GM18511 (cell line): ENCODE data around the gene PTBP3.
"Not testable (repeated sequence)": the region's sequence is repeated elsewhere in the genome, so short reads cannot be mapped to it uniquely, and the experiment has no call there.

Experiments
- ATAC-seq: cut with Tn5 transposase; IDR thresholded peaks from one replicate; pipeline ENCODE4 v1.9.1; 2021; ENCODE audit warnings: mild to moderate bottlenecking, moderate library complexity; ENCODE audit not compliant: unreplicated experiment

The PTBP3 gene

DNA sequence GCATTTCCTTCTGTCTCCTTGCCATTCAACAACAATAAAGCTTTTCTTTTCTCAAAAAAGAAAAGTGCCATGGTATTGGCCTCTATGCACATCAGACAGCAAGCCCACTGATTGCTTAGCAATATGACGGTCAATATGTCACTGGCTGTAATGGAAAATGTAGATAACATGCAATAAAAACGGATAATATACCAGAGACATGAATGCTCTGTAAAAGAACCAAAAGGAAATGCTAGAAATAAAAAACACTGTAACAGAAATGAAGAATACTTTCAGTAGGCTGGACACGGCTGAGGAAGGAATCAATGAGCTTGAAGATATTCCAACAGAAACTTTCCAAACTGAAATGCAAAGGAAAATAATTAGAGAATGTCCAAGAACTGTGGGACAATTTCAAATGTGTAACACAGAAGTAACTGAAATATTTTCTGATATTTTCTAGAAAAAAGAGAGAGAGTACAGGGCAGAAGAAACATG, 10.0 kb downstream of the PTBP3 start:
- ATAC-seq: no peak

DNA sequence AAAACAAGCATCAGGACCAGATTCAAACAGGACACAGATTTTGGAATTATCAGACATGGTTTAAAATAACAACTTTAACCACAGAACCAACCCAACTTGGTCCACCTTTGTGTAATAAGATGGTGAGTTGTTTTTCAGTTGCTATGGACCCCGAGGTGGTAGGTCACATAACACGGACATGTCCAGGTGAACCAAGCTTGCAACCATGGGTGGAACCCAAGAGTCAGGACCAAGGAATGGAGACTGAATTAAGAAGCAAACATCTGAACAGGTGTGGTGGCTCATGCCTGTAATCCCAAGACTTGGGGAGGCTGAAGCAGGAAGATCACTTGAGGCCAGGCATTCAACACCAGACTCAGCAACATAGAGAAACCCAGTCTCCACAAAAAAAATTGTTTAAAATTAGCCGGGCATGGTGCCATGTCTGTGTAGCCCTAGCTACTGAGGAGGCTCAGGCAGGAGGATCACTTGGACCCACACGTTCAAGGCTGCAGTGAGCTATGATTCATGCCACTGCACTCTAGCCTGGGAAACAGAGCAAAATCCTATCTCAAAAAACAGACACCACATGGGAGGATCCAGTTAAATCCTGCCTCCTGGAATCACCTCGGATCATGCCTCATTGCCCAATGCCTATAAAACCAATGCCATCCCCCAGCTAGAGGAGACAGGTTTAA, 10.6 kb downstream of the PTBP3 start:
- ATAC-seq: no peak

DNA sequence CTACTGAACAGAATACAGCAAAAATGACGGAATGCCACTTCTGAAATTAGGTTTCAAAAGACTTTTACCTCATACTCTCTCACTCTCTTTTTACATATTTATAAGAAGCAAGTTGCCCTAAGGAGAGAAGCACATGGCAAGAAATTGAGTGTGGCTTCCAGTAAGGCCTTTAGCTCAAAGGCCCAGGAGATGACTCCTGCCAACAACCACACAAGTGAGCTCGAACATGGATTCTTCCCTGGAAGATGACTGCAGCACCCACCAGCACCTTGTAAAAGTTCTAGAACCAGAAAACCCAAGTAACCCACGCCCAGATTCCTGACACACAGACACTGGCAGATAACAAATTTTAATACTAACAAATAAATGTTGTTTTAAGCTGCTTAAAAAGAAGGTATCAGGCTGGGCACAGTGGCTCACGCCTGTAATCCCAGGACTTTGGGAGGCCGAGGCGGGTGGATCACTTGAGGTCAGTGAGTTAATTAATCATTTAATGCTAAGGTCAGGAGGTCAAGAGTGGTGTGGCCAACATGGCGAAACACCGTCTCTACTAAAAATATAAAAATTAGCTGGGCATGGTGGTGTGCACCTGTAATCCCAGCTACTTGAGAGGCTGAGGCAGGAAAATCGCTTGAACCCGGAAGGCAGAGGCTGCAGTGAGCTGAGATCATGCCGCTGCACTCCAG, 17.0 kb downstream of the PTBP3 start:
- no peak for ATAC-seq

DNA sequence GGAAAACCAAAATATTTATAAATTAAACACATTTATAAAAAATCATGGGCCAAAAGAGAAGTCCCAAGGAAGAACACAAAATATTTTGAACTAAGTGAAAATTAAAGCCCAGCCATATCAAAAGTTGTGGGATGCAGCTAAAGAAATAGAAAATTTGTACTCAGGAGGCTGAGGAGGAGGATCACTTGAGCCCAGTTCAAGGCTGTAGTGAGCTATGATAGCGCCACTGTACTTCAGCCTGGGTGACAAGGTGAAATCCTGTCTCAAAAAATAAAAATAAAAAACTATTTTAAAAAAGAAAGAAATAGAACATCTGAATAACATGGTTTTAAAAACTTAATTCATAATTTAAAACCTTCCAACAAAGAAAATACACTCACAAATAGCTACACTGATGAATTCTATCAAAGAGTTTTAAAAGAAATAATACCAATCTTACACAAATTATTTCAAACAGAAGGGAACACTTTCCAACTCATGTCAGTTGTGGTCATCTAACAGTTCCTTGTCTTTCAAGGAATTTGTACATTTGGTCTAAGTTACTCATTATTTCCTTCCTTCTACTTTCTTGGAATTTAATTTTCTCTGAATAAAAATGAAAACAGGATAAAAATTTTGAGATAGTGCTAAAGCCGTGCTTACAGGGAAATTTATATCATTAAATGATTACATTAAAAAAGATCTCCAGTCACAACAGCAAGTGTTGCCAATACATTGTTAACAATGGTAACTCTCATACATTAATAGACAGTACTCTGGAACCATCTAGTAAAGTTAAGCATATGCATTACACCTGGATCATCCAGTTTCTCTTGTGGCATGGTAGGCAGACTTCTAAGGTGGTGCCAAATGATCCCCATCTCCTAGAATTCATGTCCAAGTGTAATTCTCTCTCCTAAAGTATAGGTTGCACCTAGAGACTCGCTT, 17.8 kb downstream of the PTBP3 start:
- ATAC-seq: no peak

DNA sequence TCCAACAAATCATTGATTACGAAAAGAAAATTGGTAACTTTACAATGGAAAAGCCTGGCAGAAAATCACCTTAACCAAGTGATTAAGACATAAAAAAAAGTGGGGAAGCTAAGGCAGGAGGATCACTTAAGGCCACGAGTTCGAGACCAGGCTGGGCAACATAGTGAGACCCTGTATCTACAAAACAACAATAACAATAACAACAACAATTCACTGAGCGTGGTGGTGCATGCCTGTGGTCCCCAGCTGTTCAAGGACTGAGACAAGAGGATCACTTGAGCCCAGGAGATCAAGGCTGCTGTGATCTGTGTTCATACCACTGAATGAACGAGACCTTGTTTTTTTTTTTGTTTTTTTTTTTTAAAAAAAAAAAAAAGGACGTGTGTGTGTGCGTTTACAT, 21.3 kb downstream of the PTBP3 start:
- ATAC-seq: no peak

DNA sequence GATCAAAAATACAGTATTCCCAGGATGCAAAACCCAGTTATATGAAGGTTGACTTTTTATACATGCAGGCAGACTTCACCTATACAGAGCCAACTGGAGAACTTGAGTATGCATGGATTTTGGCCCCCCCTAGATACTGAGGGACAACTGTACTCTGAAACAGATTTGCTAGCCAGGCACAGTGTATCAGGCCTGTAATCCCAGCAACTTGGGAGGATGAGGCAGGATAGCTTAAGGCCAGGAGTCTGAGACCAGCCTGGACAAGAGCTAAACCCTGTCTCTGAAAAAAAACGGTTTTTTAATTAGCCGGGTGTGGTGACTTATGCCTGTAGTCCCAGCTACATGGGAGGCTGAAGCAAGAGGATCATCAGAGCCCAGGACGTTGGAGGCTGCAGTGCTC, 21.9 kb downstream of the PTBP3 start:
- ATAC-seq: no peak

DNA sequence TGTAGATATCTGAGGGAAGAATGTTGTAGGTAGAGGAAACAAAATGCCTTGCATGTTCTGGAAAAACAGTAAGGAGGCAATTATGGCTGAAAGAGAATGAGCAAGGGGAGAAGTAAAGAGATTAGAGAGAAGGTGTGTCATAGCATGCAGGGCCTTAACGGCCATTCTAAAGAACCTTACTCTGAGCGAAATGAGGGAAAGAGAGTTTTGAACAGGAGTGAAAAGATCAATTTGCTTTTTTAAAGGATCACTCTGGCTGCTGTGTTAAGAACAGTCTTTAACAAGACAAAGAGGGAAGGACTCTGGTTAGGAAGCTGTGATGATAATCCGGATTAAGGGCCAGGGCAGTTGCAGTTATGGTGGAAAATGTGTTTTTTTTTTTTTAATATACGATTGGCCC, 22.6 kb downstream of the PTBP3 start:
- no peak for ATAC-seq

DNA sequence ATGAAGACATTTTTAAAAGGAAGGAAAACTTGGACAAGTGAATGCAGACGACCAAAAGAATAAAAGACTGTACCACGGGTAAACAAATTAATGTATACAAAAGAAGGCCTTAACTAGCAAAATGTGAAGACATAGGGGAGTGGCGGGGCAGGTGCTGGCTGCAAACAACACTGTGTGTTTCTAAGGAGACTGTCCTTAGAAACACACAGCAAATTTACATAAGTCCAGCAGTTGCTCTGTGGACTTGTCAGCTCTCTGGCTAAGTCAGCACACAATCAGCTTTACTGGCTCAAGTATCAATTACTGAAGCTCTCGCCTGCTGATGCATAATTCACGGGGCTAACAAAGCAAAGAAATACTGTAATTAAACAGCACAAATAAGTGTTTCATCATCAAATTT, 24.8 kb downstream of the PTBP3 start:
- no peak for ATAC-seq

DNA sequence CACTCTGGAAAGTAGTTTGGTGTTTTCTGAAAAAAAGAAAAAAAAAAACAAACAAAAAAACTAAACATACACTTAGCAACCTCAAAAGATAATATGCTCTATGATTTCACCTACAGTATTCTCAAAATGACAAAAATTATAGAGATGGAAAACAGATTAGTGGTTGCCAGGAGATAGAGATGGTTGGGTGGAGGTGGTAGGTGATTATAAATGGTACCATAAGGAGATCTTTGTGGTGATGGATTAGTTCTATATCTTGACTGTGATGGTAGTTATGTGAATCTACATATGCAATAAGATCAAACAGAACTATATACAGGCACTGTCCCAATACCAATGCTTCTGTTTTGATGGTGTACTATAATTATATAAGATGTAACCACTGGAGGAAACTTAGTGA, 32.0 kb downstream of the PTBP3 start:
- ATAC-seq: no peak

DNA sequence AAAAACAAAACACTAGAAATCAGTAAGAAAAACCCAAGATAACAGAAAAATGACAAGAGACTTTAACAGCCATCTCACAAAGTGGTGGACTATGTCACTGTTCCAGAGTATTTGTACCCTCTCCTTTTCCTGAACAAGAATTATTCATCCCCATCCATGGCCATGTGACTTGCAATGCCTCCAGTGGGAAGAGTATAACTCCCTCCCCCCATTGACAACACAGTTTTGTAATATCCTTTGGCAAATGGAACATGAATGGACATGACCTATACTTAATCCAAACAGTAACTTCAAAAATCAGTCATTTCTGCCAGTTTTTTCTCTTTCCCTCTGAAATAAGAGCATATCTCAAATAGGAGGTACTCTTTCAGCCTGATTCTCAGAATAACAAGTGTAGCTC, 33.9 kb downstream of the PTBP3 start:
- no peak for ATAC-seq

DNA sequence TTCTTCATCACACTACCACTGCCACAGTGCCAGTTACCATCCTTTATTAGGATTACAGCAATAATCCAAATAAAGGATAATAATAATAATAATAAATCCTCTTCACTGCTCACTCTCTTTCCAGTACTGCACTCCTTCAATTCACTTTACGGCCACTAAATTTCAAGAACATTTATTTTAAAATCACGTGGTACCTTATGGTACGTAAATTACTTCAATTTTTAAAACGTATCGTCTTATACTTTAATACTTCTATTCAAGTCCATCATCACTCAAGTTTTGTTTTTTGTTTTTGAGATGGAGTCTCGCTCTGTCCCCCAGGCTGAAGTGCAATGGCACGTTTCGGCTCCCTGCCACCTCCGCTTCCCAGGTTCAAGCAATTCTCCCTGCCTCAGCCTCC, 36.5 kb downstream of the PTBP3 start:
- ATAC-seq: no peak

DNA sequence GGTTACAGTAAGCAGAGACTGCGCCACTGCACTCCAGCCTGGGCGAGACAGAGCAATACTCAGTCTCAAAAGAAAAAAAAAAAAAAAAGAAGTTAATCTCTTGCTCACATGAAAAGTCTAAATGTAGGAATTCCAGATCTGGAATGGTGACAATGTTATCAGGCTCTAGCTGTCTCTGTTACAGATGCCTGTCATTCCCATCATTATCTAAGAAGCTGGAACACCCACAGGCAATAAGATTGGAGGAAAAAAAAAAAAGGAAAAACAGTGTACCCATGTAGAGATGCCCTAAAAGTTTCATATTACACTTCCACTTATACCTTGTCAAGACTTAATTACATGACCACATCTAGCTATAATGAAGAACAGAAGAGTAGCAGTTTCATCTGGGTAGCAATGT, 38.2 kb downstream of the PTBP3 start:
- no peak for ATAC-seq

DNA sequence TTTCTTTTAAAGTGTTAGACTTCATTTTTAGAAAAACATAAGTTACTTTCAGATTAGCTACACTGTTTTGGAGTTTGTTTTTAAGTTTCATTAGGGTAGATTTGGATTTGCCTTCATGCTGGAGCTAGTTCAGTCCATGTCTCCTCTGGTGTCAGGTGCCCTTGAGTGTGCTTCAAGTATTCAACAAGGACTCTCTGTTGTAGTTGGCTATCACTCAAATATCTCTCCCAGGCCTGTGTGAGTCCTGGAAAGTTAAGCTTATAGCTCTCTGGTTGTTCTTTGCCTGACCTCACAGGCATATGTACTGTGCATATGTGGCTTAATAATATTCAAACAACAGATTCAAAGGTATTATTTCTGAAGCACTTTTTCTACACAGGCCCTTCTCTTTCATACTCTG, 45.4 kb downstream of the PTBP3 start:
- ATAC-seq: no peak

DNA sequence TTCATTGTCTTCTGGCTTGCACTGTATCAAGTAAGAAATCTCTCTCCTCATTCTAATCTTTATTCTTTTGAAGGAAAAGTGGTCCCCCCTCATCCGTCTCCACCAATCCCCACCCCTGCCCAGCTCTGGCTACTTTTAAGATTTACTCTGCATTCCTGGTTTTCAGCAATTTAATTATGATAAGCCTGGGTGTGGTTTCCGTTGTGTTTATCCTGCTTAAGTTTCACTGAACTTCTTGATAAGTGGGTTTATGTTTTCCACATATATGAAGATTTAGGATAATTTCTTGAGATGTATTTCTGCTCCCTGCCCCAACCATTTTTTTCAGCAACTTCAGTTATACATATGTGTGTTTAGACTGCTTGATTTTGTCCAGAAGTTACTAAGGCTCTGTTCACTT, 46.5 kb downstream of the PTBP3 start:
- no peak for ATAC-seq

DNA sequence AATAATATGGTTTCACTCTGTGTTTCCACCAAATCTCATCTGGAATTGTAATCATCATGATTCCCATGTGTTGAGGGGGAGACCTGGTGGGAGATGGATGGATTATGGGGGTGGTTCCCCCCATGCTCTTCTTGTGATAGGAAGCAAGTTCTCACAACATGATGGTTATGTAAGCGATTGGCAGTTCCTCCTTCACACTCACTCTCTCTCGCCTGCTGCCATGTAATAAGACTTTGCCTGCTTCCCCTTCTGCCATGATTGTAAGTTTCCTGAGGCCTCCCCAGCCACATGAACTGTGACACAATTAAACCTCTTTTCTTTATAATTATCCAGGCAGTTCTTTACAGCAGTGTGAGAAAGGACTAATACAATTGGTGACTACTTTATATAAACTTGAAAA, 48.4 kb downstream of the PTBP3 start:
- ATAC-seq: no peak

DNA sequence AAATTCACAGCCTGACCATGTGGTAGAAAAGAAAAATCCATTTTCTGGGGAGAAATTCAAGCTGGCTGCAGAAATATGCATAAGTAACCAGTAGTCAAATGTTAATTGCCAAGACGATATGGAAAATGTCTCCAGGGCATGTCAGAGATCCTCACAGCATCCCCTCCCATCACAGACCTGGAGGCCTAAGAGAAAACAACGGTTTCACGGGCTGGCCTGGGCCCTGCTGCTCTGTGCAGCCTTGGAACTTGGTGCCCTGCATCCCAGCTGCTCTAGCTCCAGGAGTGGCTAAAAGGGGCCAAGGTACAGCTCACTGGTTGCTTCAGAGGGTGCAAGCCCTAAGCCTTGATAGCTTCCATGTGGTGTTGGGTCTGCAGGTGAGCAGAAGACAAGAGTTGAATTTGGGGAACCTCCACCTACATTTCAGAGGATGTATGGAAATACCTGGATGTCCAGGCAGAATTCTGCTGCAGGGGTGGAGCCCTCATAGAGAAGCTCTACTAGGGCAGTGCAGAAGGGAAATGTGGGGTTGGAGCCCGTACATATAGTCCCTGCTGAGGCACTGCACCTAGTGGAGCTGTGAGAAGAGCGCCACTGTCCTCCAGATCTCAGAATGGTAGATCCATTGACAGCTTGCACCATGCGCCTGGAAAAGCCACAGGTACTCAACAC, 49.7 kb downstream of the PTBP3 start:
- ATAC-seq: no peak

DNA sequence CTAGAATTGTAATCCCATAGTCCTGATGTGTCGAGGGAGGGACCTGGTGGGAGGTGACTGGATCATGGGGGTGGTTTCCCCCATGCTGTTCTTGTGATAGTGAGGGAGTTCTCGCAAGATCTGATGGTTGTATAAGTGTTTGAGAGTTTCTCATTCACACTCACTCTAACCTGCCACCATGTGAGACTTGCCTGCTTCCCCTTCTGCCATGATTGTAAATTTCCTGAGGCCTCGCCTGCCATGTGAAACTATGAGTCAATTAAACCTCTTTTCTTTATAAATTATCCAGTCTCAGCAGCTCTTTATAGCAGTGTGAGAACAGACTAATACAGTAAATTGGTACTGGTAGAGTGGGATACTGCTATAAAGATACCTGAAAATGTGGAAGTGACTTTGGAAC, 50.6 kb downstream of the PTBP3 start:
- ATAC-seq: not testable (repeated sequence)

DNA sequence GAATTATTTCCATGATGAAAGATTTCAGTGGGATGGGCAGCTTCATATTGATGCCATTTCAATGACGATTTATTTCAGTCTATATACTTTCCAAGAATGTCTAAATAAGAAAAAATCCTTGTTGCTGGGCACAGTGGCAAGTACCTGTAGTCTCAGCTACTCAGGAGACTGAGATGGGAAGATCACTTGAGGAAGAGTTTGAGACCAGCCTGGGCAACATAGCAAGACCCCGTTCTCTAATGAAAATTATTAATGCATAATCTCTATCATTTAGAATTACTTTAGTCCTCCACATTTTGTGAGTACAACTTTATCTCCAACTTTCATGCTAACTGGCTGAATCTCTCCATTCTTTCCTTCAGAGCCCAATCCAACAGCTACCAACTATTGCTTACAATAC, 52.5 kb downstream of the PTBP3 start:
- no peak for ATAC-seq

DNA sequence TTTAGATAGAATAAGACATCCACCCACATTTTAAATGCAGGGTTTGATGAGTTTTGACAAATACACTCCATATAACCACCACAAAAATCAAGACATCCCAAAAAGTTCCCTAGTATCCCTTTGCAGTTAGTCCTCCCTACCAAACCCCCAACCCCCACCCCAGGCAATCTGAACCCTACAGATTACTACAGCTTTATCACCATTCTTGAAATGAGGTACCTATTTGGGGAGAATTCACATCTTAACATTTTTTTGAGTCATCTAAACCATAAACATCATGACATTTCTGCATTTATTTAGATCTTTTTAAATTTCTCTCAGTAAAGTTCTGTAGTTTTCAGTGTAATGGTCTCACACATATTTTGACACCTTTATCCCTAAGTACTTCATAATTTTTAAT, 53.9 kb downstream of the PTBP3 start:
- ATAC-seq: no peak

DNA sequence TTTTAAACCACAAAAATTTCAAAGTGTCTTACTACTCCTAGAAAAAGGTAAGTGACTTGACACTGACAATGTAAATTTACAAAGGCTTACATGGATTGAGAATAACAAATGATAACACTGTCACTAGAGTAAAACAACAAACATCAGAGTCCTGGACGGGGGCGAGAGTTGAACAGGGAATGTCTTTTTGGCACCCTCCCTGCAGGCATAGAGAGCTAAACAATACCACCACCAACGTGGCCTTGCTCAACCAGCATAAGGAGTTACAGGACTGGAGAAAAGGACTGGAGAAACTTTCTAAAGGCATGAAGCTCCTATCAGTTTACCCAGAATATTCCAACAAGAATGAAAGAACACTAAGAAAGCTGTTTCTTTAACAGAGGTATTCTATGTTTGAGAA, 55.3 kb downstream of the PTBP3 start:
- ATAC-seq: no peak

DNA sequence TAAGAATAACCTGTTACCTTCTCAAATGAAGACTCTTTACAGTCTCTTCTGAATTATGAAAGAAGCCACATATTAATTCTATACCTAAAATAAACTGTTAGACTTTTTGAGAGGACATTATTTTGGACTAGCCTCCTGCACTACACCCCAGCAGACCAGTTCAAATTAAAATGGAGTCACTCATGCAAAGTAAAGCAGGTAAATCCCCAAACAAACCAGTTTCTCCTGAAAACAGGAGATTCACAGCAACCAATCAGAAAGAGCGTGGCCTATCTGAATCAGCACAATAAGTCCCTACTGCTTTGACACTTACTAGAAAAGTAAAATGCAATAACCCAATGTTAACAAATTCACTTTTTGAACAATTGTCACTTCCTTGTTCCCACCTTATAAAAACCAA, 58.8 kb downstream of the PTBP3 start:
- ATAC-seq: no peak
